ENCODE data around the gene SORL1.

- TF ChIP-seq EP300 (IDR thresholded peaks at IDR 0.05) (no peak), POLR2A (IDR thresholded peaks at IDR 0.05) (no peak)
- TF ChIP-seq, protein P1, sequence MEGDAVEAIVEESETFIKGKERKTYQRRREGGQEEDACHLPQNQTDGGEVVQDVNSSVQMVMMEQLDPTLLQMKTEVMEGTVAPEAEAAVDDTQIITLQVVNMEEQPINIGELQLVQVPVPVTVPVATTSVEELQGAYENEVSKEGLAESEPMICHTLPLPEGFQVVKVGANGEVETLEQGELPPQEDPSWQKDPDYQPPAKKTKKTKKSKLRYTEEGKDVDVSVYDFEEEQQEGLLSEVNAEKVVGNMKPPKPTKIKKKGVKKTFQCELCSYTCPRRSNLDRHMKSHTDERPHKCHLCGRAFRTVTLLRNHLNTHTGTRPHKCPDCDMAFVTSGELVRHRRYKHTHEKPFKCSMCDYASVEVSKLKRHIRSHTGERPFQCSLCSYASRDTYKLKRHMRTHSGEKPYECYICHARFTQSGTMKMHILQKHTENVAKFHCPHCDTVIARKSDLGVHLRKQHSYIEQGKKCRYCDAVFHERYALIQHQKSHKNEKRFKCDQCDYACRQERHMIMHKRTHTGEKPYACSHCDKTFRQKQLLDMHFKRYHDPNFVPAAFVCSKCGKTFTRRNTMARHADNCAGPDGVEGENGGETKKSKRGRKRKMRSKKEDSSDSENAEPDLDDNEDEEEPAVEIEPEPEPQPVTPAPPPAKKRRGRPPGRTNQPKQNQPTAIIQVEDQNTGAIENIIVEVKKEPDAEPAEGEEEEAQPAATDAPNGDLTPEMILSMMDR (IDR thresholded peaks at IDR 0.05): no peak
Observed at GRCh38 chr11:121665206-121665838, 213.2 kb downstream of the SORL1 start.
